ENCODE data around the gene CHST14.

CHST14 gene

GRCh38 chr15:40465939-40466338, 4.8 kb upstream of the CHST14 start:
- H3K27me3 Mint-ChIP-seq: no peaks in the 10 kb centered on the region
- H3K27ac Mint-ChIP-seq: no peak overlapping the region

GRCh38 chr15:40466426-40467260, 4.1 kb upstream of the CHST14 start:
- no peaks in the 10 kb centered on the region for H3K27me3 Mint-ChIP-seq
- H3K9me3 Mint-ChIP-seq: no peaks in the 10 kb centered on the region
- no peak overlapping the region for H3K27ac Mint-ChIP-seq
- no peak overlapping the region for H3K4me3 Mint-ChIP-seq
- peaks cover 3% of the 10 kb centered on the region for H3K36me3 Mint-ChIP-seq (ENCODE audit: low read depth)
- peaks cover 27% of the 10 kb centered on the region for H3K4me1 Mint-ChIP-seq (ENCODE audit: low read depth)

More at GRCh38 chr15:40465939-40466338, 4.8 kb upstream of the CHST14 start:
- Mint-ChIP-seq H3K4me3 (no peak overlapping the region), H3K4me1 (ENCODE audit: low read depth) (peaks cover 26% of the 10 kb centered on the region), H3K9me3 (no peaks in the 10 kb centered on the region), H3K36me3 (ENCODE audit: low read depth) (peaks cover 3% of the 10 kb centered on the region)

GRCh38 chr15:40467261-40467615, 3.5 kb upstream of the CHST14 start:
- H3K27me3 Mint-ChIP-seq: no peaks in the 10 kb centered on the region
- H3K9me3 Mint-ChIP-seq: no peaks in the 10 kb centered on the region
- peaks cover 33% of the 10 kb centered on the region for H3K4me1 Mint-ChIP-seq (ENCODE audit: low read depth)
- peaks cover 3% of the 10 kb centered on the region for H3K36me3 Mint-ChIP-seq (ENCODE audit: low read depth)
- no peak overlapping the region for H3K4me3 Mint-ChIP-seq
- no peak overlapping the region for H3K27ac Mint-ChIP-seq

GRCh38 chr15:40468898-40469331, 1.9 kb upstream of the CHST14 start:
- H3K27ac Mint-ChIP-seq: no peak overlapping the region
- H3K4me1 Mint-ChIP-seq (ENCODE audit: low read depth): peaks cover 40% of the 10 kb centered on the region
- no peak overlapping the region for H3K4me3 Mint-ChIP-seq
- H3K9me3 Mint-ChIP-seq: no peaks in the 10 kb centered on the region
- H3K27me3 Mint-ChIP-seq: no peaks in the 10 kb centered on the region
- H3K36me3 Mint-ChIP-seq (ENCODE audit: low read depth): peaks cover 3% of the 10 kb centered on the region

- H3K36me3 Mint-ChIP-seq (ENCODE audit: low read depth): peaks cover 3% of the 10 kb centered on the region
- H3K27me3 Mint-ChIP-seq: no peaks in the 10 kb centered on the region
- H3K4me1 Mint-ChIP-seq (ENCODE audit: low read depth): peaks cover 38% of the 10 kb centered on the region
- peak overlapping the region; percentile 48 for H3K4me3 Mint-ChIP-seq
- peak overlapping the region; percentile 65 for H3K27ac Mint-ChIP-seq
- no peaks in the 10 kb centered on the region for H3K9me3 Mint-ChIP-seq
Observed at GRCh38 chr15:40469776-40470390, 901 bp upstream of the CHST14 start.

GRCh38 chr15:40471105-40471807, 472 bp downstream of the CHST14 start:
- Mint-ChIP-seq H3K27ac (peak overlapping the region; percentile 84), H3K4me1 (ENCODE audit: low read depth) (peaks cover 30% of the 10 kb centered on the region), H3K4me3 (peak overlapping the region; percentile 87), H3K36me3 (ENCODE audit: low read depth) (peaks cover 3% of the 10 kb centered on the region), H3K9me3 (no peaks in the 10 kb centered on the region), H3K27me3 (no peaks in the 10 kb centered on the region)

- peaks cover 2% of the 10 kb centered on the region for H3K36me3 Mint-ChIP-seq (ENCODE audit: low read depth)
- peak overlapping the region; percentile 84 for H3K27ac Mint-ChIP-seq
- peak overlapping the region; percentile 87 for H3K4me3 Mint-ChIP-seq
- no peaks in the 10 kb centered on the region for H3K9me3 Mint-ChIP-seq
- H3K27me3 Mint-ChIP-seq: no peaks in the 10 kb centered on the region
- peaks cover 26% of the 10 kb centered on the region for H3K4me1 Mint-ChIP-seq (ENCODE audit: low read depth)
Observed at GRCh38 chr15:40471808-40472150, 995 bp downstream of the CHST14 start.

- peak overlapping the region; percentile 87 for H3K4me3 Mint-ChIP-seq
- H3K4me1 Mint-ChIP-seq (ENCODE audit: low read depth): peaks cover 26% of the 10 kb centered on the region
- H3K27ac Mint-ChIP-seq: no peak overlapping the region
Observed at GRCh38 chr15:40472171-40472727, 1.5 kb downstream of the CHST14 start.

GRCh38 chr15:40474581-40474980, 3.8 kb downstream of the CHST14 start:
- Mint-ChIP-seq H3K27ac (no peak overlapping the region), H3K4me1 (ENCODE audit: low read depth) (peaks cover 22% of the 10 kb centered on the region), H3K9me3 (no peaks in the 10 kb centered on the region)

More at GRCh38 chr15:40472171-40472727, 1.5 kb downstream of the CHST14 start:
- no peaks in the 10 kb centered on the region for H3K9me3 Mint-ChIP-seq
- no peaks in the 10 kb centered on the region for H3K36me3 Mint-ChIP-seq (ENCODE audit: low read depth)
- no peaks in the 10 kb centered on the region for H3K27me3 Mint-ChIP-seq

GRCh38 chr15:40477642-40478327, 7.0 kb downstream of the CHST14 start:
- no peaks in the 10 kb centered on the region for H3K36me3 Mint-ChIP-seq (ENCODE audit: low read depth)
- H3K27ac Mint-ChIP-seq: no peak overlapping the region
- H3K4me1 Mint-ChIP-seq (ENCODE audit: low read depth): peaks cover 2% of the 10 kb centered on the region
- no peak overlapping the region for H3K4me3 Mint-ChIP-seq
- peaks cover 22% of the 10 kb centered on the region for H3K27me3 Mint-ChIP-seq
- no peaks in the 10 kb centered on the region for H3K9me3 Mint-ChIP-seq

More at GRCh38 chr15:40474581-40474980, 3.8 kb downstream of the CHST14 start:
- Mint-ChIP-seq H3K27me3 (peaks cover 4% of the 10 kb centered on the region), H3K4me3 (no peak overlapping the region), H3K36me3 (ENCODE audit: low read depth) (no peaks in the 10 kb centered on the region)

GRCh38 chr15:40479024-40479423, 8.2 kb downstream of the CHST14 start:
- H3K27me3 Mint-ChIP-seq: peaks cover 22% of the 10 kb centered on the region
- no peaks in the 10 kb centered on the region for H3K9me3 Mint-ChIP-seq
- no peaks in the 10 kb centered on the region for H3K36me3 Mint-ChIP-seq (ENCODE audit: low read depth)
- no peak overlapping the region for H3K4me3 Mint-ChIP-seq
- no peak overlapping the region for H3K27ac Mint-ChIP-seq
- H3K4me1 Mint-ChIP-seq (ENCODE audit: low read depth): no peaks in the 10 kb centered on the region

GRCh38 chr15:40481341-40482074, 10.7 kb downstream of the CHST14 start:
- Mint-ChIP-seq H3K27me3 (peaks cover 22% of the 10 kb centered on the region), H3K27ac (no peak overlapping the region), H3K9me3 (no peaks in the 10 kb centered on the region), H3K4me1 (ENCODE audit: low read depth) (no peaks in the 10 kb centered on the region), H3K36me3 (ENCODE audit: low read depth) (no peaks in the 10 kb centered on the region), H3K4me3 (no peak overlapping the region)

- Mint-ChIP-seq H3K36me3 (ENCODE audit: low read depth) (no peaks in the 10 kb centered on the region), H3K4me3 (no peak overlapping the region), H3K27me3 (peaks cover 20% of the 10 kb centered on the region), H3K4me1 (ENCODE audit: low read depth) (no peaks in the 10 kb centered on the region), H3K27ac (no peak overlapping the region), H3K9me3 (no peaks in the 10 kb centered on the region)
Observed at GRCh38 chr15:40483919-40484318, 13.1 kb downstream of the CHST14 start.
